ENCODE data around the gene SPTBN5. TPM values are rescaled to one million over a fixed set of nuclear protein-coding genes. Genes with fewer than 3 reads are reported as not detected.

The SPTBN5 gene
- total RNA-seq, 1 donor from 2014 or later, result 0.17 TPM

DNA sequence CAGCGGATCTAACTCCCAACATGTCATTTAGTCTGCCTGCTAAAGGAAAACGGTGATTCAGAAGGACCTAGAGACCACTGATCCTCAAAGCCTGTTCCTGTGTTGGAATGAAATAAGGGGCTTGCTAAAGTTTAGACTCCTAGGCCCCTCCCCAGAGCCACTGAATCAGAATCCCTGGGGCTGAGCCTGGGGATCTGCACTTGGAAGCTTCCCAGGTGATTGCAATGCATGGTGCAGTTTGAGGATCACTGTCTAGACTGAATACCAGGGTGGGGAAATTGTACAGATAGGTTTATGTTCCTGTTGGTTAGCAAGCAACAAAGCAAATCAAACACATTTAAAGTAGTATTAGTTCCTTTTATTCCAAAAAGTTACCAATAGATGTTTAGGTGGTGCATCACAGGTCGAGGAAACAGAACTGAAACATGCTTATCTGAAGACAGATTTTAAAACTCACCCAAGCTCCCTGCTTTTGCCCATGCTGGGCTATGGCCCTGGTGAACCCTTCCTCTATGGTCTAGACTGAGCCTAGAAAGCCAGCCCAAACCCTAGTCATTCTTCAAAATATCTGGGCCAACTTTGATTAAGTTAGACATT is 29.6 kb upstream of the SPTBN5 start:
- TF ChIP-seq CTCF (IDR thresholded peaks at IDR 0.05; ENCODE audit: insufficient read depth, low read length, poor library complexity, severe bottlenecking), result no peak
- Histone ChIP-seq H3K36me3 (ENCODE audit: control insufficient read depth, insufficient read depth, low read length) (peaks cover 2% of the 10 kb centered on the region), H3K4me3 (ENCODE audit: low read depth, low read length) (no peak overlapping the region), H3K27me3 (ENCODE audit: control insufficient read depth, insufficient read depth, low read length) (no peaks in the 10 kb centered on the region)
- DNase-seq (ENCODE audit: low read depth), result no peak

- Histone ChIP-seq H3K36me3 (ENCODE audit: control insufficient read depth, insufficient read depth, low read length) (peaks cover 2% of the 10 kb centered on the region), H3K4me3 (ENCODE audit: low read depth, low read length) (no peak overlapping the region), H3K27me3 (ENCODE audit: control insufficient read depth, insufficient read depth, low read length) (no peaks in the 10 kb centered on the region)
- no peak for TF ChIP-seq CTCF (IDR thresholded peaks at IDR 0.05; ENCODE audit: insufficient read depth, low read length, poor library complexity, severe bottlenecking)
- no peak for DNase-seq (ENCODE audit: low read depth)
Measured at GRCh38 chr15:41922353-41922752, 28.5 kb upstream of the SPTBN5 start.

GRCh38 chr15:41921639-41922038 is 27.8 kb upstream of the SPTBN5 start:
- Histone ChIP-seq H3K27me3 (ENCODE audit: control insufficient read depth, insufficient read depth, low read length) (no peaks in the 10 kb centered on the region), H3K36me3 (ENCODE audit: control insufficient read depth, insufficient read depth, low read length) (peaks cover 2% of the 10 kb centered on the region), H3K4me3 (ENCODE audit: low read depth, low read length) (no peak overlapping the region)
- DNase-seq (ENCODE audit: low read depth), result no peak
- TF ChIP-seq CTCF (IDR thresholded peaks at IDR 0.05; ENCODE audit: insufficient read depth, low read length, poor library complexity, severe bottlenecking), result no peak

- TF ChIP-seq CTCF (IDR thresholded peaks at IDR 0.05; ENCODE audit: insufficient read depth, low read length, poor library complexity, severe bottlenecking), result no peak
- H3K4me3 ChIP-seq (ENCODE audit: low read depth, low read length), result no peak overlapping the region
- H3K27me3 ChIP-seq (ENCODE audit: control insufficient read depth, insufficient read depth, low read length), result no peaks in the 10 kb centered on the region
- no peak for DNase-seq (ENCODE audit: low read depth)
- H3K36me3 ChIP-seq (ENCODE audit: control insufficient read depth, insufficient read depth, low read length), result peaks cover 2% of the 10 kb centered on the region
Measured at GRCh38 chr15:41921167-41921566, 27.3 kb upstream of the SPTBN5 start.

GRCh38 chr15:41919954-41920538 is 26.2 kb upstream of the SPTBN5 start:
- no peak for TF ChIP-seq CTCF (IDR thresholded peaks at IDR 0.05; ENCODE audit: insufficient read depth, low read length, poor library complexity, severe bottlenecking)
- H3K4me3 ChIP-seq (ENCODE audit: low read depth, low read length), result no peak overlapping the region
- no peaks in the 10 kb centered on the region for H3K27me3 ChIP-seq (ENCODE audit: control insufficient read depth, insufficient read depth, low read length)
- DNase-seq (ENCODE audit: low read depth), result no peak
- peaks cover 2% of the 10 kb centered on the region for H3K36me3 ChIP-seq (ENCODE audit: control insufficient read depth, insufficient read depth, low read length)
